GM19099 (cell line): ENCODE results near the gene EME1.

ENCODE experiments used
- POLR2A ChIP-seq: IDR thresholded peaks from 3 replicates; pipeline ENCODE4 v1.6.1; 2011; ENCODE audit warnings: low read depth; ENCODE audit not compliant: insufficient read length; ENCODE audit errors: extremely low read depth

The EME1 gene

GRCh38 chr17:50396261-50397110 is 23.5 kb downstream of the EME1 start:
- TF ChIP-seq POLR2A: no peak

GRCh38 chr17:50397111-50397918 is 24.3 kb downstream of the EME1 start, which contains the start of gene LRRC59:
Gene LRRC59 (minus strand): TSS chr17:50397523. CDS start chr17:50397317, 206 bp downstream.
- TF ChIP-seq POLR2A: peak; percentile 93

- TF ChIP-seq POLR2A: no peak
Measured at GRCh38 chr17:50397919-50398285, 24.9 kb downstream of the EME1 start.

- TF ChIP-seq POLR2A: no peak
Measured at GRCh38 chr17:50406578-50406977, 33.5 kb downstream of the EME1 start.

- no peak for TF ChIP-seq POLR2A
Measured at GRCh38 chr17:50407921-50408320, 34.9 kb downstream of the EME1 start.

GRCh38 chr17:50412188-50412732 is 39.2 kb downstream of the EME1 start:
- TF ChIP-seq POLR2A: no peak

GRCh38 chr17:50414808-50415207 is 41.8 kb downstream of the EME1 start:
- TF ChIP-seq POLR2A: no peak

GRCh38 chr17:50420419-50421112 is 47.5 kb downstream of the EME1 start:
- TF ChIP-seq POLR2A: no peak

GRCh38 chr17:50421308-50422051 is 48.5 kb downstream of the EME1 start:
- TF ChIP-seq POLR2A: no peak

GRCh38 chr17:50422738-50423137 is 49.7 kb downstream of the EME1 start:
- no peak for TF ChIP-seq POLR2A

- TF ChIP-seq POLR2A: no peak
Measured at GRCh38 chr17:50423553-50424159, 50.6 kb downstream of the EME1 start.

GRCh38 chr17:50424246-50424995 is 51.4 kb downstream of the EME1 start:
- TF ChIP-seq POLR2A: no peak

- TF ChIP-seq POLR2A: no peak
Measured at GRCh38 chr17:50424996-50425681, 52.1 kb downstream of the EME1 start.
